GM19238 (cell line): ENCODE measurements around the gene GANC.
"Not testable (repeated sequence)": the region's sequence is repeated elsewhere in the genome, so short reads cannot be mapped to it uniquely, and the experiment has no call there.

Experiments used
- DNase-seq: peaks from one replicate; pipeline ENCODE4 v3.0.0; 2011; ENCODE audit warnings: low spot score; ENCODE audit not compliant: insufficient read length

Gene GANC

DNA sequence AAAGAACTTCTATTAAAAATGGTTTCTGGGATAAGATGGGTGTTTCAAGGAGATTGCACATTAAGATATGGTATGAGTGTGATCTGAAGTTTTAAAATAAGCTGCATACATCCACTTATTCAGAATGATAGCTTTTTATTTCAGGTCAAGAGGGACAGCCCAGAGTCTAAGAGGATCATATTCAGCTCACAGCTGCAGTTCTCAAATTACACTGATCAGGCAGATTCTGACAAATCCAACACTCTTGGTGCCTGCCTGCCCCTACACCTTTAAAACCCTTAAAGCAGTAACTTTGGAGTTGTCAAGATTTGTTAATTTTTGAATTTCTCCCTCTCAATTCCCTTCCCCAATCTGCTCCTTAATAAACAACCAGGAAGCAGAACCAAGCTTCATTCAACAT is 9.3 kb downstream of the GANC start:
- no peak for DNase-seq

DNA sequence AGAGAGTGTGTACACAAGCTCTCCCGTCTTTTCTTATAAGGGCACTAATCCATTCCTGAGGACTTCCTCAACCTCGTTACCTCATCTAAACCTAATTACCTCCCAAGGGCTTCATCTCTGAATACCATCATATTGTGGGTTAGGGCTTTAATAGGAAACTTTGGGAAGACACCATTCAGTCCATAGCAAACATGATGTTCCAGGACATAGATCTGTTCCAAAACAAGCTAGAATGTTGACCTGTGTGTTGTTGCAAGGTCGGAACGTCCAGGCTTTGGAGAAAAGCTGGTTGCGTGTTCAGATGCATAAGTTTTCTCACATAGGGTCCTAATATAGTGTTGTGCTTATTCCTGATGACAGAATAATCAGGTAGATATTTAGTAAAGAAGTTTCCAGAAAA is 9.9 kb downstream of the GANC start:
- DNase-seq: no peak

DNA sequence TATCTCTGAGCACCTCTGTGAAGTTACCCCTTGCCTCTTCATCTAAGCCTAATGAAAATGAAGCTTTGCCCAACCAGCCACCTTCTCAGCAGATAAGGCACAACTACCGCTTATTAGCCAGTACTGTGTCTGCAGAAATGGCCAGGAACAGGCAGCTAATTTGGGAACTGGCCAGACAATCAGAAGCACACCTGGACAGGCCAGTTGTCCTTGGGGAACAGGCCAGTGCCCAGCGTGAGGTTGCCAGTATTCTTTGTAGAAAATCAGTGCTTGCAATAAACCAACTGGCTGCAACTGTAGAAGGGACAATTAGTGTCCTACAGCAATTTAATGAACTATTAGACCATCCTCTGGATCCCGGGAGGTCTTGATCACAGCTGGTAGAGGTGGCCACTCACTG is 10.7 kb downstream of the GANC start:
- no peak for DNase-seq

DNA sequence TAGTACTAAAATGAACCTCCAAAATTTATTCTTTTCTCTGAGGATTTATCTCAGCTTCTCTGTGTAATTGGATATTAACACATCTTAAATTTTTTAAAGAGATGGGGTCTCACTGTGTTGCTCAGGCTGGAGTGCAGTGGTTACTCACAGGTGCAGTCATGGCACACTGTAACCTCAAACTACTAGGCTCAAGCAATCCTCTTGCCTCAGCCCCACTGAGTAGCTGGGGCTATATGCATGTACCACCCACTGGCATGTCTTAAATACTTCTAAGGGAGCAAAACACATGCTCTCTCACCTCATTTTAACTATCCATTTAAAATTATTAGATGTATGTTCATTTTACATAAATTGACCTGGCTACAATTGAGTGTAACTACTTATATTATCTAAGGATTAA is 11.6 kb downstream of the GANC start:
- DNase-seq: no peak

DNA sequence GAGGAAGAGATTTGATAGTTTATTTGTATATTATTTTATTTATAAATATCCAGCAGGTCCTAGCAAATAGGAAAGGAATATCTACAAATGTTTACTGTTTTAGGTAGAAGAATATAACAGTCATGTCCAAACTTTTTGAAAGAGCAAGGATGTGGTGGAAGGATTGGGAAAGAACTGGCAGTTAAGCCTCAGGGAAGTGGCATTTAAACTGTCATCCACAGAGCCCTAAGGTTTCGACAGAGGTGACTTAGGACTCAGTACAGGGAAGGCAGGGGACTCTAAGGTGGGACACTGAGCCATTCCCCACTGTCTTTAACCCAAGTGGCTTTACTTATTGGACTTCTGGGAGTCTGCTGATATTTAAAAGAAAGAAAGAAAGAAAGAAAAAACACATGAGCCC is 12.0 kb downstream of the GANC start:
- no peak for DNase-seq

DNA sequence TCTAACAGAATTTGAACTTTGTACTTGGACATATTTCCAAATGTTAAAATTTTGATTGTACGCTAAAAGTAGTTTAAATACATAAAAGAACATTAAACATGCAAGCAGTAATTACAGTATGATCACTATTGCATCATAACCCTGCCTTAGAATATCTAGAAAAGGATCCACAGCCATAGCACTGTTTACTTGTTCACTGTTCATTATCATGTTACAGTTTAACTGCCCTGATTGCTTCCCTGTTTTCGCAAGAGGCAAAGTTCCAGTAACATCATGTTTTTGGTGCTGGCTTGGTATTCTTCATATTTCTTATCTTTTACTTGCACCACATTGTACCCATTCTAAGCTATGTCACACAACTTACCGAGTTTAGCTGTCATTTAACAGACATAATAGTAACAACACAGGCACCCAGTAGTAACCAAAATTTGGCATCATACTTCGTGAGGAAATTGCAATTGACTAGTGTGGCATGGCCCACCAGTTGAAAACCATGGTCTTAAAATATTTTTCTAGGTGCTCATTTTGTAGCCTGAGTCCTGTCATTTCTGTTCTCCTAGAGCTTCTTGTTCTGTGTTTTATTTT is 13.5 kb downstream of the GANC start:
- no peak for DNase-seq

DNA sequence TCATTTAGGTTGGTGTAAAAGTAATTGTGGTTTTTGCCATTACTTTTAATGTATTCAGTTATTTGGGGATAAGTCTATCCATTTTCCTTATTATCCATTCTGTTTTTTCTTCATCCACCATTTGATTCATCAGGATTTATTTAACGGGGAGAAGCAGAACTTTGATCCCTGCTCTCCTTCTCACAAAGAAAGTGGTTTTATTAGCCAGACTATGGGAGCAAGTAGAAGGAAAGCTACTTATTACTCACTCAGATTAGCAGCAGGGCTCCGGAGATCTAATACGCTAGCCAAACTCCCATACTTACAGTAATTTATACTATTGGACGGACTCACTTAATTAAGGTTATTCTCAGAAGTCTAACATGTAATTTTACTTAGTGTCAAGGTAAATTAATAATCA is 14.9 kb downstream of the GANC start:
- no peak for DNase-seq

DNA sequence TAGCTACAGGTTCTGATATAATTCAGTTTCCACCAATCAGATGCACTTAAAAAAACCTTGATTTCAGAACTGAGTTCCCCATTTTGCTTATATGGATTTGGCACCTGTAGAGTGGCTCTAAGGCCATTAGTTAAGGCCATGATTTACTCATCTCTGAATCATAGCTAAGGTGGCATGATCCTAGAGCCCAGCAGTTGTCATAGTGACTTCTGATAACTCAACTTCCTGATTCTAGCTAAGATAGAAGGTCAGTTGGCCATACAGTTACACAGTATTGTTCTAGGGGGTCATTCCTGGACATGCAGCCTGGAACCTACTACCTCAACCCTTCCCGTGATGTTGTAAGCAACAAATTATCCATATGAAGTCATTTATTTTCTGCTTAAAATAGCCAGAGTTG is 16.2 kb downstream of the GANC start:
- DNase-seq: no peak

DNA sequence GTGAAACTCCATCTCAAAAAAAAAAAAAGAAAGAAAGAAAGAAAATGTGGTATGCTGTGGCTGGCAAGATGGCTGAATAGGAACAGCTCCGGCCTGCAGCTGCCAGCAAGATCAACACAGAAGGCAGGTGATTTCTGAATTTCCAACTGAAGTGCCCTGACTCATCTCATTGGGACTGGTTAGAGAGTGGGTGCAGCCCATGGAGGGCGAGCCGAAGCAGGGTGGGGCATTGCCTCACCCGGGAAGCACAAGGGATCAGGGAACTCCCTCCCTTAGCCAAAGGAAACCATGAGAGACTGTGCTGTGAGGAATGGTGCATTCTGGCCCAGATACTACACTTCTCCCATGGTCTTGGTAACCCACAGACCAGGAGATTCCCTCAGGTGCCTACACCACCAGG is 28.0 kb downstream of the GANC start:
- DNase-seq: not testable (repeated sequence)

DNA sequence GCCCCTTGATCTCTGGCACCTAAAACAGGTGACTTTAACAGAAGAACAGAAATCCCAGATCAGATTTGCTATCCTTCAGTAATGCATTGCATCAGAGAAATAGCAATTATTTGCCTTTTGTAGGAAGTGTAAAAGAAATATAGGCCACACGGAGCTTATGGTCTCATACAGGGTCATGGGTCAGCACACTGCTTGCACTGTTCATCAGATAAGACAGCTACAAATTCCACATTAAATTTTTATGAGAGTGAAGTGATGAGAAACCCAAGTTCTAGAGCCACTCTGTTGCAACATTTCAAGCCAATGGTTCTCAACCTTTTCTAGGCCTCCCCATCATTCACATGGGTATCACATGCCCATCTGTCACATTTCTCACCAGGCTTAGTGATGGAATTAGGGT is 33.7 kb downstream of the GANC start:
- no peak for DNase-seq

DNA sequence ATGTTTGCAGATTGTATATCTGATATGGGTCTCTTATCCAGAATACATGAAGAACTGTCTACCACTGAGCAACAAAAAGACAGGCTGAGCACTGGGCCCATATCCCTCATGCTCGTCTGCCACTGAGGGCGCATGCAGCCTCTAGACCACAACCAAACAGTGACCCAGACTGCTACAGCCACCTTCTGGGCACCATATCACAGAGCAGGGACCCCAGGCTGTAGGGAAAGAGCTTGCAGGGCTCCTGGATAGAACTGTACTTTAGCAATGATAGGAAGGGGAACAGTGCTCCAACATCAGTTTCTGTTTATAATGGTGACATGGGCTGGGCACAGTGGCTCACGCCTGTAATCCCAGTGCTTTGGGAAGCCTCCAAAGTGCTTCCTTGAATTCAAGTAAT is 40.5 kb downstream of the GANC start:
- DNase-seq: no peak

DNA sequence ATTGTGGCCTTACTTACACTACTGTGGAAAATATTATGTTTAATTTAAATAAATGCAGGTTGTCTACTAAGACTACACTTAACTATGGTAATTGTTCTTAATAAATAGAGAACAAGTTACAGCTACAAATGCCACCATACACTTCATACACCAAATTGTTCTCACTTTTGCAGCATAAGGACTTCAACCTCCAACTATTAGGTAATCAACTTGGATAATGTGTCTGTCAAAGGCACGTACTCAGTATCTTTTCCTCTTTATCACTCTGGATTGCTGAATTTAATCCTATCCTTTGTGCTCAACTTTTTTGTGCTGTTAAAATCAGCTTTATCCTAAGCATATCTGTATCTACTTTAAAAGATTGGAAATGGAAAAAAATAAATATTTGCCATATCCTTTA is 41.8 kb downstream of the GANC start:
- no peak for DNase-seq

DNA sequence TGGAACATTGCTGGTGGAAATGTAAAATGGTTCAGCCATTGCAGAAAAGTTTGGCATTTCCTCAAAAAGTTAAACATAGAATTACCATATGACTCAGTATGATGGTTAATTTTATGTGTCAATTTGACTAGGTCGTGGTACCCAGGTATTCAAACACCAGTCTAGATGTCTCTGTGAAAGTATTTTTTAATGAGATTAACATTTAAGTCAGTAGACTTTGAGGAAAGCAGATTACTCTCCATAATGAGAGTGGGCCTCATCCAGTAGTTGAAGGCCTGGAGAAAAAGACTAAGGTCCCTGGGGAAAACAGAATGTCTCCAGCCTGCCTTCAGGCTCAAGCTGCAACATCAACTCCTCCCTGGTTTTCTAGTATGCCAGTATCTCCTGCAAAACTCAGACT is 42.5 kb downstream of the GANC start:
- DNase-seq: no peak

DNA sequence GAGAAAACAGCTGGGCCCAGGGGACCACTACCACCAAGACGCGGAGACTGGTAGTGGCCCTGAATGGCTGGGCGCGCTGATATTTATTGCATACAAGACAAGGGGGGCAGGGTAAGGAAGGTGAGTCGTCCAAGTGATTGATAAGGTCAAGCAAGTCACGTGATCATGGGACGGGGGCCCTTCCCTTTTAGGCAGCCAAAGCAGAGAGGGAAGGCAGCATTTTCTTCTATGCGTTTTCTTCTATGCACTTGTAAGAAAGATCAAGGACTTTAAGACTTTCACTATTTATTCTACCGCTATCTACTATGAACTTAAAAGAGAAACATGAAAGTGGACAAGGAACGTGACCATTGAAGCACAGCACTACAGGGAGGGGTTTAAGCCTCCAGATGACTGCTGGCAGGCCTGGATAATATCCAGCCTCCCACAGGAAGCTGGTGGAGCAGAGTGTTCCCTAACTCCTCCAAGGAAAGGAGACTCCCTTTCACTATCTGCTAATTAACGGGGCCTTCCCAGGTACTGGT is 43.3 kb downstream of the GANC start:
- not testable (repeated sequence) for DNase-seq

DNA sequence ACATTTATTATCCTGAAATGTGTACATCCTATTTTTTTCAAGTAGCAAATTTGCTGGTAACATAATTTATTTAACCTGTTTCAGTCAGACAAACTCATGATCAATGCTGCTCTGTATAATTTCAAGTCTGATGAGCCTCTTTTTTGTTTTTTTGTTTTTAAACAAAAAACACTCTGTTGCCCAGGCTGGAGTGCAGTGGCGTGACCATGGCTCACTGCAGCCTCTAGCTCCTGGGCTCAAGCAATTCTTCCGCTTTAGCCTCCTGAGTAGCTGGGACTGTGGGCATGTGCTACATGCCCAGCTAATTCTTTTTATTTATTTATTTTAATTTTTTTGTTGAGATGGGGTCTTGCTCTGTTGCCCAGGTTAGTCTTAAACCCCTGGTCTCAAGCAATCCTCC is 46.2 kb downstream of the GANC start:
- DNase-seq: no peak

DNA sequence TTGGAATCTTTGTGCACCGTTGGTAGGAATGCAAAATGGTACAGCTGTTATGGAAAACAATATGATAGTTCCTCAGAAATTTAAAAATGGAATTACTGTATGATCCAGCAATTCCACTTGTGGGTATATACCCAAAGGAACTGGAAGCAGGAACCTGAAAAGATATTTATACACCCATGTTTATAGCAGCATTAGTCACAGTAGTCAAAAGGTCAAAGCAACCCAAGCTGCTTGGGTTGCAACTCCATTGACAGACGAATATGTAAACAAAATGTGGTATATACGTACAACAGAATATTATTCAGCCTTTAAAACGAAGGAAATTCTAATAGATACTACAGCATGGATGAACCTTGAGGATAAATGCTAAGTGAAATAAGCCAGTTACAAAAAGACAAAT is 51.3 kb downstream of the GANC start:
- no peak for DNase-seq

DNA sequence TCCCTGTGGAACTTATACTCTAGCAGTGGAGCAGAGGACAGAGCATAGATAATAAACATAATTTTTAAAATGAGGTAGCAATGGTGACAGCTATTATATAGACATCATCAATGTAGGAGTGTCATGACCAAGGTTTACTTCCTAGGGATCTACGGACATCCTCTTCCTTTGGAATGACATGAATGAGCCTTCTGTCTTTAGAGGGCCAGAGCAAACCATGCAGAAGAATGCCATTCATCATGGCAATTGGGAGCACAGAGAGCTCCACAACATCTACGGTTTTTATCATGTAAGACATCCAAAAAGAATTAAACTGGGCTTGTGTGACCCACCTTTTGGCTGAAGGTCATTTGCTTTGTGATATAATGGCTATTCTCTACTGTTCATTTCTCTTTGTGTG is 56.2 kb downstream of the GANC start:
- DNase-seq: no peak

DNA sequence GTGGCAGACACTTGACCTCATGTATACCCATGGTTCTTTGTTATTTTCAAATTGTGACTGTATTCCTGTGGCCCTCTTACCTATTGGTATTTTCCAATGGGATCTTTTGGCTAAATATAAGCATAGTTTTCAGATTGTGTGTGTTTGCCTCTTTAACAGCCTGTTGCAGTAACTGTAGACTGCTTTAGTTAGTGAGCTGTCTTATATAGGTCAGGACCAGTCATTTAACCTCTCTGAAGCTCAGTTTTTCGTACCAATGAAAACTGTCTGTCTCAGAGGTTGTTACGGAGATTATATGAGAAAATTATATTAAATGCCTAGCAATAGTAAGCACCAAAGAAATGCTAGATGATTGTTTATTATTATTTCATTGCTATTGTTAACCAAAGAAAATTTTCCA is 57.0 kb downstream of the GANC start:
- DNase-seq: no peak

DNA sequence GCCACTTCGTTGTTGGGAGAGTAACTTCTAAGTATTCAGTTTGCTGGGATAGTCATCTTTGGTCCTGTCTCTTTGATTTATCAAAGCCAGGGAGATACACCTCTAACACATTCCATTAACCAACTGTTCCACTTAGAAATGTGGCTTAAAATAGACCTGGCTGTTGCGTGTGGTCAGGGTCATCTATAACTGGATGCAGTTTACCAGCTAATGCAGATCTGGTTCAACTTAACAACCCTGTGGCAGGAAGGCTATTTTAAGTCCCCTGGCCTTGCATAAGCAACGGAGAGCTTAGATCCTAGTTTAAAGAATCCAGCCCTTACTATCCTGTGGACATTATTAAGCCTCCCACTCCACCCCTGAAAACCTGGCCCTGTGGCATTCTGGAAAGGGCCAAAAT is 58.2 kb downstream of the GANC start:
- no peak for DNase-seq

DNA sequence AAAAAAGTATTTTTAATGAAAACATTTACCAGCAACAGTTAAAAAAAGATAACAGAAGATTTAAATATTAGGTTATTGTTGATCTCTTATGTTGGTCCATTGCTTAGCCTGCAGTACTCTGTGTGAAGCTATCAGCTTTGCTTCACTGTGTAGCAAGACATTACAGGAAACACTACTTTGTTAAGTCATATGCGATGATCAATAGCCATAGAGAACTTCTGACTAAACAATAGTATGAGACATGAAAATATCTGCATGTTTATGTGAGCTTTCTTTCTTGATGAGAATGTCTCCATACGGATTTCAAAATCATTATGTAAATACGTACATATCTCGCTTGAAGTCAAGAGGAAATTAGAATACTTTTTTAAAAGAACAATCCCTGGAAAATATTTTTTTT is 59.3 kb downstream of the GANC start:
- no peak for DNase-seq

DNA sequence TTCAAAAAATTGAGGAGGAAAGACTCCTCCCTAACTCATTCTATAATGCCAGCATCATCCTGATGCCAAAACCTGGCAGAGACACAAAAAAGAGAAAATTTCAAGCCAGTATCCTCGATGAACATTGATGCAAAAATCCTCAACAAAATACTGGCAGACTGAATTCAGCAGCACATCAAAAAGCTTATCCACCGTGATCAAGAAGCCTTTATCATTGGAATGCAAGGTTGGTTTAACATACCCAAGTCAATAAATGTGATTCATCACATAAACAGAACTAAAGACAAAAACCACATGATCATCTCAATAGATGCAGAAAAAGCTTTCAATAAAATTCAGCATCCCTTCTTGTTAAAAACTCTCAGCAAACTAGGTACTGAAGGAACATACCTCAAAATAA is 62.1 kb downstream of the GANC start:
- no peak for DNase-seq

DNA sequence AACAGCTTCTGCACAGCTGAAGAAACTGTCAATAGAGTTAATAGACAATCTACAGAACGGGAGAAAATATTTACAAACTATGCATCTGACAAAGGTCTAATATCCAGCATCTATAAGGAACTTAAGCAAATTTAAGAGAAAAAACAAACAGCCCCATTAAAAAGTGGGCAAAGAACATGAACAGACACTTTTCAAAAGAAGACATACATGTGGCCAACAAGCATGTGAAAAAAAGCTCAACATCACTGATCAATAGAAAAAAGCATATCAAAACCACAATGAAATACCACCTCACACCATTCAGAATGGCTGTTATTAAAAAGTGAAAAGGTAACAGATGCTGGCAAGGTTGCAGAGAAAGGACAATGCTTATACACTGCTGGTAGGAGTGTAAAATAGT is 63.6 kb downstream of the GANC start:
- DNase-seq: not testable (repeated sequence)

DNA sequence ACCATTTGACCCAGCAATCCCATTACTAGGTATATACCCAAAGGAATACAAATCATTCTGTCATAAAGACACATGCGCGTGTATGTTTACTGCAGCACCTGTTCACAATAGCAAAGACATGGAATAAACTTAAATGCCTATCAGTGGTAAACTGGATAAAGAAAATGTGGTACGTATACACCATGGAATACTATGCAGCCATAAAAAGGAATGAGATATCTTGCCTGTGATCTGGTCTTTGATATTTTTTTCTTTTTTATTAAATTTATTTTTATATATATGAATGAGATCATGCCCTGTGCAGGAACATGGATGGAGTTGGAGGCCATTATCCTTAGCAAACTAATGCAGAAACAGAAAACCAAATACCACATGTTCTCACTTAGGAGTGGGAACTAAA is 64.1 kb downstream of the GANC start:
- not testable (repeated sequence) for DNase-seq

DNA sequence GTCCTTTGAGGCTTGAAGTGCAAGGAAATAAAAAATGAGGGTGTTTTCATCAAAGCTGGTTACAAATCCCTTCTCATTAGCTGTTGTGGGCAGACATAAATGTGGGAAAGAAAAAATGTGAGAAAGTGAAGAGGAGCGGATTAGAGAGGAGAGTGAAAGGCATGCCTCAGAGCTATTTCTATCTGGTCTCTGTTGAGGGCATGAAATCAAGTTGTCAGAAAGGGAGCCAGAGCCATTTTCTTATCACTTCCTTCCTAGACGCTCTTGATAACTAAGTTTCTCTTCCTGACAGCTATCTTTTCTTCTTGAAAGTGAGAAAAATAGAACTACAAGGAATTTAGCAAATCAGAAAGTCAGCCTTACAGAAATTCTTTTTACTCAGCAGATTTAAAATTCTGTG is 65.5 kb downstream of the GANC start:
- DNase-seq: no peak
